ENCODE measurements around the gene CCDC190.

- TF ChIP-seq EZH2 (IDR thresholded peaks at IDR 0.05; ENCODE audit: borderline replicate concordance) (no peak), CTCF (IDR thresholded peaks at IDR 0.05; ENCODE audit: poor library complexity) (no peak), EZH2phosphoT487 (IDR thresholded peaks at IDR 0.05; ENCODE audit: low read depth, severe bottlenecking, unreplicated experiment) (no peak)
These were observed 25.6 kb downstream of the CCDC190 start for GRCh38 chr1:162835157-162835899.
